PC-3 (cell line): ENCODE data around the gene YEATS4. TPM values are rescaled to one million over a fixed set of nuclear protein-coding genes. Genes with fewer than 3 reads are reported as not detected.

Experiments used
- ATAC-seq: fragments of 200-7000 bp; cut with Tn5 transposase; 2 replicates; pipeline ENCODE4 v1.9.1; 2020; ENCODE audit warnings: mild to moderate bottlenecking, moderate library complexity
- BruUV-seq: library from RNA; stranded (reverse); fragments of 400-500 nt; replicated peaks from 2 replicates; lab custom pipeline; 2021; lab: Mats Ljungman, UMichigan
- CTCF ChIA-PET: fragments of 300-600 bp; sonication (Branson Sonifier 250); formaldehyde crosslinking; loops from one replicate; lab custom pipeline; 2022; ENCODE audit warnings: antibody characterized with exemption; lab: Charles Lee
- POLR2A ChIA-PET: fragments of 300-600 bp; sonication (Branson Sonifier 250); formaldehyde crosslinking; loops from one replicate; lab custom pipeline; 2022; ENCODE audit warnings: antibody characterized with exemption; ENCODE audit not compliant: unreplicated experiment; lab: Charles Lee
- DNase-seq: peaks from one replicate; pipeline ENCODE4 v3.0.0-alpha.2; 2015
- H2AFZ ChIP-seq: fragments of 300-600 bp; sonication (generic); 2 replicates; pipeline ENCODE4 v1.6.0; 2016; ENCODE audit warnings: antibody characterized with exemption, low read length
- H3F3A ChIP-seq: fragments of 300-600 bp; sonication (generic); one replicate; pipeline ENCODE4 v1.6.0; 2017; ENCODE audit warnings: antibody characterized with exemption, low read length, control low read depth, mild to moderate bottlenecking; ENCODE audit not compliant: unreplicated experiment
- H3K27ac ChIP-seq: fragments of 300-600 bp; sonication (generic); 2 replicates; pipeline ENCODE4 v1.5.1; 2016; ENCODE audit warnings: mild to moderate bottlenecking, low read length
- H3K27me3 ChIP-seq: fragments of 300-600 bp; sonication (generic); 2 replicates; pipeline ENCODE4 v1.6.1; 2016; ENCODE audit warnings: low read length, mixed read lengths
- H3K36me3 ChIP-seq: fragments of 300-600 bp; sonication (generic); 2 replicates; pipeline ENCODE4 v1.6.1; 2016; ENCODE audit warnings: low read depth, mixed run types, low read length, mixed read lengths
- H3K4me1 ChIP-seq: fragments of 300-600 bp; sonication (generic); 2 replicates; pipeline ENCODE4 v1.5.1; 2016; ENCODE audit warnings: low read length; ENCODE audit not compliant: insufficient read depth
- H3K4me2 ChIP-seq: fragments of 300-600 bp; sonication (generic); 2 replicates; pipeline ENCODE4 v1.6.0; 2016; ENCODE audit warnings: low read length
- H3K4me3 ChIP-seq: fragments of 300-600 bp; sonication (generic); 2 replicates; pipeline ENCODE4 v1.5.1; 2016; ENCODE audit warnings: mild to moderate bottlenecking, low read length, mixed read lengths
- H3K79me2 ChIP-seq: fragments of 300-600 bp; sonication (generic); 2 replicates; pipeline ENCODE4 v1.6.1; 2017; ENCODE audit warnings: low read length, mixed read lengths
- H3K9ac ChIP-seq: fragments of 300-600 bp; sonication (generic); 2 replicates; pipeline ENCODE4 v1.6.0; 2016; ENCODE audit warnings: mild to moderate bottlenecking, low read length
- H3K9me2 ChIP-seq: fragments of 300-600 bp; sonication (generic); replicated peaks from 2 replicates; pipeline ENCODE4 v1.6.1; 2016; ENCODE audit warnings: mixed run types, low read length, mixed read lengths
- H3K9me3 ChIP-seq: fragments of 300-600 bp; sonication (generic); 2 replicates; pipeline ENCODE4 v1.6.1; 2016; ENCODE audit warnings: low read length, mixed read lengths
- H4K20me1 ChIP-seq: fragments of 300-600 bp; sonication (generic); 2 replicates; pipeline ENCODE4 v1.6.1; 2016; ENCODE audit warnings: low read length, mixed read lengths
- CTCF ChIP-seq: fragments of 300-600 bp; sonication (generic); conservative IDR thresholded peaks from 2 replicates; pipeline ENCODE4 v1.5.1; 2017; ENCODE audit warnings: antibody characterized with exemption, low read depth, mild to moderate bottlenecking, low read length
- EZH2 ChIP-seq: fragments of 300-600 bp; sonication (generic); IDR thresholded peaks from one replicate; pipeline ENCODE4 v1.6.1; 2017; ENCODE audit warnings: antibody characterized with exemption, mild to moderate bottlenecking, low read length; ENCODE audit not compliant: unreplicated experiment
- EZH2phosphoT487 ChIP-seq: fragments of 300-600 bp; sonication (generic); IDR thresholded peaks from 2 replicates; pipeline ENCODE4 v1.6.1; 2018; ENCODE audit warnings: mild to moderate bottlenecking, antibody characterized with exemption, low read length, borderline replicate concordance
- intact Hi-C: fragments of 100-400 bp; cut with micrococcal nuclease; formaldehyde crosslinking; loops from 2 replicates; pipeline ENCODE4 v1.9.0; 2023
- total RNA-seq: library from RNA; depleted of rRNA; stranded (reverse); fragments of >200 nt; gene quantifications from 2 replicates; pipeline ENCODE4 v1.2.3, GENCODE V29; 2014

Gene YEATS4
- total RNA-seq, 1 experiment from 2014 or later = 41.3 TPM

DNA sequence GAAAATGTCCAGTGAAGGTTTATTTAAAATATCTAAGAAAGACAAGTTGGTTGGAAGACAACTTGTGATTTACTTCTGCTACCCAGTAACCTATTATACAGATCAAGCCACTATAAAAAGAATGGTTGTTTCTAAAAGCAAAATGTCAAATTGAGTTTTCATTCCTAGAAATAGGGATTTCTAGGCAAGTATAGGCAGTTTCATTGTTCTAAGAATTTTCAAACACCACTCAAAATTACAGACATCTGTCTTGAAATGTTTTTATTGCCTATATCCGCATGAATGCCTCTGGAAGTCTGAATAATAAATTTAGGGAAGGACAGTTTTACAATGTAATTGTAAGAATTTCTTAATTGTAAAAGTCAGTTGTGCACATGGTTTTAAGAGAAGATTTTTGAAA lies 8.6 kb downstream of the YEATS4 start:
- Histone ChIP-seq H3K36me3 (peaks cover 43% of the 10 kb centered on the region), H2AFZ (no peak overlapping the region), H3K9me3 (no peaks in the 10 kb centered on the region), H4K20me1 (no peaks in the 10 kb centered on the region), H3K9ac (no peak overlapping the region), H3F3A (no peaks in the 10 kb centered on the region), H3K4me1 (no peaks in the 10 kb centered on the region), H3K27ac (no peak overlapping the region), H3K9me2 (no peaks in the 10 kb centered on the region), H3K27me3 (no peaks in the 10 kb centered on the region), H3K4me2 (no peak overlapping the region), H3K79me2 (0 out of 2 replicates have a peak, but pooled peaks cover 3% of the 10 kb centered on the region), H3K4me3 (no peak overlapping the region)
- no TSS peak for BruUV-seq
- ChIA-PET POLR2A (no interaction called here), CTCF (interaction anchor here (0.6 kb wide), 1 partner anchor 186 kb away, joined by 3 read pairs; no protein-coding TSS in a partner anchor)
- no peak for TF ChIP-seq CTCF
- no peak for TF ChIP-seq EZH2
- no peak for TF ChIP-seq EZH2phosphoT487
- no peak for DNase-seq
- intact Hi-C loops = no loop called here
- no peak for ATAC-seq

- POLR2A ChIA-PET = no interaction called here
- ATAC-seq (no peak), DNase-seq (no peak)
- no peaks in the 10 kb centered on the region for H3F3A ChIP-seq
- H3K4me1 ChIP-seq = 0 out of 2 replicates have a peak, but pooled peaks cover 7% of the 10 kb centered on the region
- H3K9ac ChIP-seq = no peak overlapping the region
- H3K4me3 ChIP-seq = no peak overlapping the region
- no peaks in the 10 kb centered on the region for H4K20me1 ChIP-seq
- H3K27me3 ChIP-seq = no peaks in the 10 kb centered on the region
- H3K27ac ChIP-seq = no peak overlapping the region
- CTCF ChIA-PET = no interaction called here
- no peaks in the 10 kb centered on the region for H3K9me3 ChIP-seq
- H3K36me3 ChIP-seq = peaks cover 12% of the 10 kb centered on the region; the same call in 1 of the 2 replicates
- no peaks in the 10 kb centered on the region for H3K9me2 ChIP-seq
- TF ChIP-seq EZH2 = no peak
- no peak for TF ChIP-seq EZH2phosphoT487
- no peak for TF ChIP-seq CTCF
- H3K79me2 ChIP-seq = no peaks in the 10 kb centered on the region
- intact Hi-C loops = no loop called here
- no TSS peak for BruUV-seq
- H2AFZ ChIP-seq = no peak overlapping the region
- no peak overlapping the region for H3K4me2 ChIP-seq
These were observed 23.5 kb downstream of the YEATS4 start for GRCh38 chr12:69383074-69383473.

DNA sequence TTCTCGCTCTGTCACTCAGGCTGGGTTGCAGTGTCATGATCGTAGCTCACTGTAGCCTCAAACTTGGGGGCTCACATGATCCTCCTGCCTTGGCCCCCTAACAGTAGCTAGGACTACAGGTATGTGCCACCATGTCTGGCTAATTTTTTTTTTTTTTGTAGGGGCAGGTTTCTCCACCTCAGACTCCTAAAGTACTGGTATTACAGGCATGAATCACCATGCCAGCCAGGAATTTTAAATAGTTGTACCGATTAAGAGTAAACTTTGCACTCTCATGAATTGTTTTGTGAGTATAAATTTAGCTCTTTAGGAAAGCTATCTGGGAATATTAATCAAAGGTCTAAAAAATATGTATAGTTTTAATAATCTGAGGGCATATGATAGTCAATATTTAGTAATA lies 25.5 kb downstream of the YEATS4 start:
- Histone ChIP-seq H3K4me3 (no peak overlapping the region), H3K9me2 (no peaks in the 10 kb centered on the region), H3K4me2 (no peak overlapping the region), H2AFZ (no peak overlapping the region), H3K9me3 (no peaks in the 10 kb centered on the region), H3F3A (no peaks in the 10 kb centered on the region), H3K79me2 (no peaks in the 10 kb centered on the region), H4K20me1 (no peaks in the 10 kb centered on the region), H3K27me3 (no peaks in the 10 kb centered on the region), H3K4me1 (0 out of 2 replicates have a peak, but pooled peaks cover 7% of the 10 kb centered on the region), H3K9ac (no peak overlapping the region), H3K36me3 (peaks cover 9% of the 10 kb centered on the region; the same call in 1 of the 2 replicates), H3K27ac (no peak overlapping the region)
- ATAC-seq = peak; percentile 53
- ChIA-PET POLR2A (interaction anchor here (0.7 kb wide), 1 partner anchor 119 kb away, joined by 6 read pairs; no protein-coding TSS in a partner anchor), CTCF (no interaction called here)
- peak; percentile 22 for DNase-seq
- TF ChIP-seq CTCF = no peak
- TF ChIP-seq EZH2phosphoT487 = no peak
- intact Hi-C loops = no loop called here
- no TSS peak for BruUV-seq
